Smooth muscle cell (in vitro differentiated cells): ENCODE results near the gene CDH13. TPM values are rescaled to one million over a fixed set of nuclear protein-coding genes. Genes with fewer than 3 reads are reported as not detected.
A peak's percentile ranks its signal among the peaks of the same experiment; 100 is the strongest.

Experiments
- DNase-seq: peaks from one replicate; lab custom pipeline; 2025; ENCODE audit not compliant: unreplicated experiment; lab: John Stamatoyannopoulos, UW
- H2AFZ ChIP-seq: fragments of 200-600 bp; sonication (generic); 2 replicates; pipeline ENCODE4 v1.6.0; 2016; ENCODE audit warnings: antibody characterized with exemption, low read depth, mild to moderate bottlenecking
- H3F3A ChIP-seq: fragments of 200-600 bp; sonication (generic); 2 replicates; pipeline ENCODE4 v1.6.0; 2017; ENCODE audit warnings: antibody characterized with exemption, low read depth
- H3K27ac ChIP-seq: fragments of 200-600 bp; sonication (generic); 2 replicates; pipeline ENCODE4 v1.5.1; 2016; ENCODE audit warnings: low read depth, mild to moderate bottlenecking
- H3K27me3 ChIP-seq: fragments of 200-600 bp; sonication (generic); 2 replicates; pipeline ENCODE4 v1.6.1; 2016; ENCODE audit warnings: low read depth, mild to moderate bottlenecking
- H3K36me3 ChIP-seq: fragments of 200-600 bp; sonication (generic); 2 replicates; pipeline ENCODE4 v1.5.1; 2016; ENCODE audit warnings: low read depth
- H3K4me1 ChIP-seq: fragments of 200-600 bp; sonication (generic); 2 replicates; pipeline ENCODE4 v1.5.1; 2016; ENCODE audit warnings: low read depth
- H3K4me2 ChIP-seq: fragments of 200-600 bp; sonication (generic); 2 replicates; pipeline ENCODE4 v1.6.0; 2016; ENCODE audit warnings: mild to moderate bottlenecking
- H3K4me3 ChIP-seq: fragments of 200-600 bp; sonication (generic); 2 replicates; pipeline ENCODE4 v1.5.1; 2016; ENCODE audit warnings: mild to moderate bottlenecking
- H3K79me2 ChIP-seq: fragments of 200-600 bp; sonication (generic); 2 replicates; pipeline ENCODE4 v1.6.0; 2016; ENCODE audit warnings: low read depth, mild to moderate bottlenecking
- H3K9ac ChIP-seq: fragments of 200-600 bp; sonication (generic); 2 replicates; pipeline ENCODE4 v1.6.0; 2016; ENCODE audit warnings: low read depth
- H3K9me3 ChIP-seq: fragments of 200-600 bp; sonication (generic); replicated peaks from 2 replicates; pipeline ENCODE4 v1.5.1; 2016; ENCODE audit warnings: low read depth
- H4K20me1 ChIP-seq: fragments of 200-600 bp; sonication (generic); 2 replicates; pipeline ENCODE4 v1.6.0; 2016; ENCODE audit warnings: low read depth
- WGBS: methylation state at CpG from one replicate; pipeline ENCODE4 v1.1.7; 2016; ENCODE audit warnings: low lambda C conversion rate; 5-methylcytosine and 5-hydroxymethylcytosine counted together
- polyA plus RNA-seq: library from polyadenylated mRNA; unstranded; fragments of >200 nt; fragmentation: Nextera tagmentation; extraction: Ambion mirVana; gene quantifications from 2 replicates; pipeline ENCODE4 v1.2.1, GENCODE V29; 2016
- total RNA-seq: library from RNA; depleted of rRNA; stranded (reverse); fragments of >200 nt; gene quantifications from 2 replicates; pipeline ENCODE4 v1.2.3, GENCODE V29; 2014
- TF ChIP-seq, protein P1 (sequence below): fragments of 200-600 bp; sonication (generic); IDR thresholded peaks from 2 replicates; pipeline ENCODE4 v1.5.1; 2017; ENCODE audit warnings: borderline replicate concordance, mild to moderate bottlenecking, antibody characterized with exemption; ENCODE audit not compliant: insufficient read depth, poor library complexity, severe bottlenecking

The CDH13 gene
- total and polyA plus RNA-seq, 2 experiments from 2014 or later = 12.1 to 32.2 TPM

DNA sequence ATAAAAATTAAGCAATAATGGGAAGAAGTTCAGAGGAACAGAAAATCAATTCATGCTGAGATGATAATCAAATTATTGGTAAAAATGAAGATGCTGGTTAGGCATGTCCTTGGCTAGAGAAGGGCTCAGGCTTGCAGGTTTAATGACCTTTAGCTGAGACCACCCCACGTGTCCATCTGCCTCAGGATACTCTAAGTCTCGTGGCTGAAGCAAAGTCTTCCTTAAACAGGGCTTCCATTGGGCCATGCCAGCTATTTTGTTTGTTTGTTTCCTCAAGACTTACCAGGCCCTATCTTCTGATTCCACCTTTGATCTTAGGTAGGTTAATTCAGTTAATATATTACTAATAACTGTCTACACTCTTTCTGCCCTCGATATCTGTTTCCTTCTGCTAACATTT, 366.0 kb downstream of the CDH13 start:
- Histone ChIP-seq H3K36me3 (no peaks in the 10 kb centered on the region), H3K27ac (no peak overlapping the region), H3K4me3 (no peak overlapping the region), H3K9me3 (no peaks in the 10 kb centered on the region), H4K20me1 (no peaks in the 10 kb centered on the region), H3K9ac (no peak overlapping the region), H3F3A (no peaks in the 10 kb centered on the region), H3K4me1 (no peaks in the 10 kb centered on the region), H2AFZ (no peak overlapping the region), H3K4me2 (no peak overlapping the region), H3K79me2 (no peaks in the 10 kb centered on the region), H3K27me3 (no peaks in the 10 kb centered on the region)
- 84% methylated on average over 3 of the region's 3 CpGs for WGBS
- TF ChIP-seq, protein P1, sequence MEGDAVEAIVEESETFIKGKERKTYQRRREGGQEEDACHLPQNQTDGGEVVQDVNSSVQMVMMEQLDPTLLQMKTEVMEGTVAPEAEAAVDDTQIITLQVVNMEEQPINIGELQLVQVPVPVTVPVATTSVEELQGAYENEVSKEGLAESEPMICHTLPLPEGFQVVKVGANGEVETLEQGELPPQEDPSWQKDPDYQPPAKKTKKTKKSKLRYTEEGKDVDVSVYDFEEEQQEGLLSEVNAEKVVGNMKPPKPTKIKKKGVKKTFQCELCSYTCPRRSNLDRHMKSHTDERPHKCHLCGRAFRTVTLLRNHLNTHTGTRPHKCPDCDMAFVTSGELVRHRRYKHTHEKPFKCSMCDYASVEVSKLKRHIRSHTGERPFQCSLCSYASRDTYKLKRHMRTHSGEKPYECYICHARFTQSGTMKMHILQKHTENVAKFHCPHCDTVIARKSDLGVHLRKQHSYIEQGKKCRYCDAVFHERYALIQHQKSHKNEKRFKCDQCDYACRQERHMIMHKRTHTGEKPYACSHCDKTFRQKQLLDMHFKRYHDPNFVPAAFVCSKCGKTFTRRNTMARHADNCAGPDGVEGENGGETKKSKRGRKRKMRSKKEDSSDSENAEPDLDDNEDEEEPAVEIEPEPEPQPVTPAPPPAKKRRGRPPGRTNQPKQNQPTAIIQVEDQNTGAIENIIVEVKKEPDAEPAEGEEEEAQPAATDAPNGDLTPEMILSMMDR = no peak
- DNase-seq = no peak

DNA sequence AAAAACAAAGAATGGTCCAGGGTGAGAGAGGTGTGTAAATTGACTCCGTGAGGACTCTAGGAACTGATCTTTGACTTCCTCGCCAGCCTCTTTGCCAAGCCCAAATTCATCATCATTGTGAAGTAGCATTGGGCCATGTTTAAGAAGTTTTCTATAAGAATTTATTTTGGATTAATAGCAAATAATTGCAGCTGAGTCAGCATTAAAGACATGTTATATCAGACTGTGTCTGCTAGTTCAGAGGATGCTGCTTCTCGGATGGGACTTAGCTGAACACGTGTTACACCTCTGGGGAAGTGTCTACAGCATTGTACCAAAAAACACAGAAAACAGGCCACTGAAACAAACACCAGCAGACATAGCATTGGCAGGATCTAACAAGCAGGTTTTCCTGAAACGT, 366.6 kb downstream of the CDH13 start:
- no peaks in the 10 kb centered on the region for H3K27me3 ChIP-seq
- no peak for DNase-seq
- H3F3A ChIP-seq = no peaks in the 10 kb centered on the region
- H3K4me3 ChIP-seq = no peak overlapping the region
- H3K27ac ChIP-seq = no peak overlapping the region
- no peaks in the 10 kb centered on the region for H3K36me3 ChIP-seq
- TF ChIP-seq, protein P1 = no peak
- no peaks in the 10 kb centered on the region for H3K79me2 ChIP-seq
- H4K20me1 ChIP-seq = no peaks in the 10 kb centered on the region
- H3K9me3 ChIP-seq = no peaks in the 10 kb centered on the region
- no peak overlapping the region for H3K4me2 ChIP-seq
- H3K4me1 ChIP-seq = no peaks in the 10 kb centered on the region
- no peak overlapping the region for H3K9ac ChIP-seq
- WGBS = 96% methylated on average over 5 of the region's 5 CpGs
- H2AFZ ChIP-seq = no peak overlapping the region

DNA sequence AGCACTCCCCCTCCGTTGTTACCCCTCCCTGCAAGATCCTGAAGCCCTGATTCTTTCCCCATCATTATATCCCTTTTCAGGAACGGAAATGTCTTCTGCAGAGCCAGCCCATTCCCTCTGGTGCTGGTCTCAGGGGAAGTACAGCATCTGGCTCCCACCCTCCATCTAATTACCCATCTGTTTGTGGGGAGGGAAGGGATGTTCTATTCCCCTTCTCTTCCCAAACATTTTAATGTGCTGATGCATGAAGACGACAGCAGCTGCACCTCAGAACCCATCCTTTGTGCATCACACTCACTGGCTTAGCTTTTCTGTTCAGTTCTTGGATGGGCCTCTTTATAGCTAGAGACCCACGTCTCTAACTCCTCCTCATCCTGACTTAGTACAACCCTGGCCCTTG, 367.2 kb downstream of the CDH13 start:
- no peak overlapping the region for H3K4me3 ChIP-seq
- WGBS = 88% methylated on average over 4 of the region's 4 CpGs
- H3K27me3 ChIP-seq = no peaks in the 10 kb centered on the region
- H3K4me2 ChIP-seq = no peak overlapping the region
- H3K9ac ChIP-seq = no peak overlapping the region
- no peak overlapping the region for H2AFZ ChIP-seq
- H3K27ac ChIP-seq = no peak overlapping the region
- no peak for DNase-seq
- H3K9me3 ChIP-seq = no peaks in the 10 kb centered on the region
- no peaks in the 10 kb centered on the region for H3K4me1 ChIP-seq
- TF ChIP-seq, protein P1 = no peak
- H3F3A ChIP-seq = no peaks in the 10 kb centered on the region
- no peaks in the 10 kb centered on the region for H3K79me2 ChIP-seq
- H3K36me3 ChIP-seq = no peaks in the 10 kb centered on the region
- H4K20me1 ChIP-seq = no peaks in the 10 kb centered on the region

DNA sequence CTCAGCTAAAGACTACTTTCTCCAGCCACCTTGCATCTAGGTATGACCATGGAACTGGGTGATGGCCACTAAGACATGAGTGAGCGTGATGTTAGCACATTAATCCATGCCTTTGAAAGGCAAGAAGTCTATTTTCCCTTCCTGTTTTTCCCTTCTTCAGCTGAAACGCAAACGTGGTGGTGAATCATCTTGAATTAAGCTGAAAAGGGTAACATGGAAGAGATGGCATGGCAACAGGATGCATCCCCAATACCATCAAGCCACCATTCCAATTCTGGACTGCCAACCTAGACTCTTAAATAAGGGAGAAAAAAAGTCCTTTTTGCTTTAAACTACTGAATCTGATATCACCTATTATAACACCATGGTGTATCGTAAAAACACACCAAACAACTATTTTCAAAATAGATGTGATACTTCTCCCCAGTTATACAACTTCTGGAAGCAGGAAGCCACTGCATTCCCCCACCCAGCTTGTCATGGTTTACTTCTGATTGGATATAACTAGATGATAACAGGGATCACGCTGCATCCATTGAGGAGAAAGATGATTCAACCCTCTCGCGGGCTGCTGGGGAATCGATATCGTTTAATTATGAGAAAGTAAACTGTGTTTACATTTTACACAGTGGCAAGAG, 368.6 kb downstream of the CDH13 start:
- TF ChIP-seq, protein P1 = no peak
- Histone ChIP-seq H3K79me2 (no peaks in the 10 kb centered on the region), H3K36me3 (no peaks in the 10 kb centered on the region), H3K27me3 (no peaks in the 10 kb centered on the region), H3K9me3 (no peaks in the 10 kb centered on the region), H3K4me1 (no peaks in the 10 kb centered on the region), H3F3A (no peaks in the 10 kb centered on the region), H3K4me2 (peak overlapping the region; percentile 77), H3K9ac (peak overlapping the region; percentile 23), H4K20me1 (no peaks in the 10 kb centered on the region), H3K4me3 (peak overlapping the region; percentile 36), H2AFZ (peak overlapping the region; percentile 60), H3K27ac (peak overlapping the region; percentile 77)
- DNase-seq = no peak
- WGBS = 47% methylated on average over 9 of the region's 9 CpGs
